GM12878 (cell line): ENCODE data around the gene CRBN. TPM values are rescaled to one million over a fixed set of nuclear protein-coding genes. Genes with fewer than 3 reads are reported as not detected.

Source experiments
- ATAC-seq: fragments of 200-7000 bp; cut with Tn5 transposase; 3 replicates; pipeline ENCODE4 v1.9.1; 2020; ENCODE audit warnings: mild to moderate bottlenecking, moderate library complexity
- Bru-seq: library from RNA; stranded (reverse); fragments of 400-500 nt; gene quantifications from one replicate; lab custom pipeline; 2021; lab: Mats Ljungman, UMichigan
- BruChase-seq, 2 experiments: library from RNA; stranded (reverse); fragments of 400-500 nt; gene quantifications; one replicate each; lab custom pipeline; 2021; lab: Mats Ljungman, UMichigan
- BruUV-seq: library from RNA; stranded (reverse); fragments of 400-500 nt; replicated peaks from 2 replicates; lab custom pipeline; 2021; lab: Mats Ljungman, UMichigan
- CTCF ChIA-PET: fragments of 300-600 bp; sonication (Branson Sonifier 250); formaldehyde crosslinking; extraction: SDS; loops from one replicate; lab custom pipeline; 2021; ENCODE audit warnings: inconsistent platforms; lab: Yijun Ruan, JAX
- POLR2A ChIA-PET: fragments of 350-600 bp; formaldehyde crosslinking; extraction: SDS; loops from one replicate; lab custom pipeline; 2021; ENCODE audit warnings: inconsistent platforms; lab: Charles Lee
- RAD21 ChIA-PET: fragments of 300-600 bp; sonication (Branson Sonifier 250); formaldehyde crosslinking; loops from one replicate; lab custom pipeline; 2023; ENCODE audit warnings: antibody characterized with exemption; ENCODE audit not compliant: unreplicated experiment; lab: Charles Lee
- SMC1A ChIA-PET: fragments of 300-600 bp; sonication (Branson Sonifier 250); formaldehyde crosslinking; loops from one replicate; lab custom pipeline; 2023; ENCODE audit not compliant: unreplicated experiment, uncharacterized antibody; lab: Charles Lee
- DNase-seq: peaks from one replicate; pipeline ENCODE4 v3.0.0-alpha.2; 2011; ENCODE audit warnings: low read depth, low spot score
- FAIRE-seq: peaks from 3 replicates; lab custom pipeline; 2011; peaks lifted over from hg19 to GRCh38; lab: Jason Lieb, UNC
- H2AFZ ChIP-seq: 2 replicates; pipeline ENCODE4 v1.6.0; 2011; ENCODE audit warnings: low read depth, low read length, control low read depth; ENCODE audit not compliant: control insufficient read depth
- H3K27ac ChIP-seq: 2 replicates; pipeline ENCODE4 v1.5.1; 2011; ENCODE audit warnings: control low read depth; ENCODE audit not compliant: control insufficient read depth, insufficient read depth
- H3K27me3 ChIP-seq, 2 experiments: replicated peaks in 1 of 2; 2 replicates each; pipeline versions ENCODE4 v1.6.0 to v1.6.1; 2011; ENCODE audit warnings: low read length in 1 of 2; ENCODE audit not compliant: control insufficient read depth in 2 of 2, insufficient read depth in 2 of 2
- H3K36me3 ChIP-seq, 2 experiments: 2 replicates each; pipeline ENCODE4 v1.5.1; 2011; ENCODE audit warnings: low read length in 1 of 2; ENCODE audit not compliant: control insufficient read depth in 2 of 2, insufficient read depth in 2 of 2
- H3K4me1 ChIP-seq: 2 replicates; pipeline ENCODE4 v1.6.1; 2011; ENCODE audit warnings: mild to moderate bottlenecking, low read length, moderate library complexity, mixed read lengths; ENCODE audit not compliant: control insufficient read depth, insufficient read depth
- H3K4me2 ChIP-seq: 2 replicates; pipeline ENCODE4 v1.6.0; 2011; ENCODE audit warnings: control low read depth; ENCODE audit not compliant: control insufficient read depth, insufficient read depth
- H3K4me3 ChIP-seq: fragments of 200-600 bp; sonication (generic); 2 replicates; pipeline ENCODE4 v1.5.1; 2016
- H3K79me2 ChIP-seq: 2 replicates; pipeline ENCODE4 v1.6.0; 2011; ENCODE audit warnings: low read length; ENCODE audit not compliant: control insufficient read depth, insufficient read depth
- H3K9ac ChIP-seq: 2 replicates; pipeline ENCODE4 v1.8.0; 2011; ENCODE audit warnings: low read length, control low read depth, mixed read lengths; ENCODE audit not compliant: control insufficient read depth, insufficient read depth
- H3K9me3 ChIP-seq: replicated peaks from 3 replicates; pipeline ENCODE4 v1.5.1; 2011; ENCODE audit warnings: mild to moderate bottlenecking, low read length; ENCODE audit not compliant: control insufficient read depth, insufficient read depth
- H4K20me1 ChIP-seq: 2 replicates; pipeline ENCODE4 v1.6.0; 2011; ENCODE audit not compliant: control insufficient read depth, insufficient read depth
- ETV6 ChIP-seq, 2 experiments: fragments of 450-650 bp in 1 of 2; IDR thresholded peaks in 1 of 2; conservative IDR thresholded peaks in 1 of 2; 2 replicates each; pipeline ENCODE4 v1.6.1; 2014; ENCODE audit warnings: antibody characterized with exemption in 1 of 2, borderline replicate concordance in 1 of 2, low read depth in 1 of 2, mild to moderate bottlenecking in 1 of 2, moderate library complexity in 1 of 2
- EZH2 ChIP-seq: IDR thresholded peaks from 2 replicates; pipeline ENCODE4 v1.6.1; 2012; ENCODE audit warnings: low read depth, mild to moderate bottlenecking, control low read depth, inconsistent platforms, low read length, borderline replicate concordance; ENCODE audit not compliant: control insufficient read depth
- FOXK2 ChIP-seq: fragments of 450-650 bp; IDR thresholded peaks from 2 replicates; pipeline ENCODE4 v1.6.1; 2017; ENCODE audit warnings: mild to moderate bottlenecking, moderate library complexity
- MEF2A ChIP-seq: IDR thresholded peaks from 2 replicates; pipeline ENCODE4 v1.6.1; 2011; ENCODE audit warnings: low read depth, mild to moderate bottlenecking, low read length, moderate library complexity; ENCODE audit not compliant: insufficient read depth
- PAX8 ChIP-seq: fragments of 450-650 bp; IDR thresholded peaks from 2 replicates; pipeline ENCODE4 v1.6.1; 2017; ENCODE audit warnings: mild to moderate bottlenecking, moderate library complexity
- TARDBP ChIP-seq: IDR thresholded peaks from 2 replicates; pipeline ENCODE4 v1.6.1; 2016; ENCODE audit warnings: borderline replicate concordance
- ZBTB4 ChIP-seq: fragments of 450-650 bp; formaldehyde crosslinking; IDR thresholded peaks from 2 replicates; pipeline ENCODE4 v1.4.0; 2022; ENCODE audit warnings: mild to moderate bottlenecking, moderate library complexity
- ZNF207 ChIP-seq: fragments of 450-650 bp; IDR thresholded peaks from 2 replicates; pipeline ENCODE4 v1.6.1; 2014; ENCODE audit warnings: antibody characterized with exemption, mild to moderate bottlenecking, borderline replicate concordance
- WGBS: methylation state at CpG from one replicate; pipeline ENCODE4 v1.1.6; 2016; ENCODE audit warnings: low lambda C conversion rate; ENCODE audit not compliant: insufficient replicate concordance, insufficient coverage; ENCODE audit errors: missing lambda C conversion rate; 5-methylcytosine and 5-hydroxymethylcytosine counted together
- in situ Hi-C: fragments of 300-500 bp; cut with MboI; formaldehyde crosslinking; loops from 9 replicates; pipeline ENCODE4 v1.14.3; 2018; ENCODE audit warnings: mixed read lengths
- intact Hi-C: fragments of 100-400 bp; cut with micrococcal nuclease; formaldehyde crosslinking; loops from one replicate; pipeline ENCODE4 v1.14.2; 2022; ENCODE audit not compliant: unreplicated experiment
- long read RNA-seq, 2 experiments: library from polyadenylated mRNA; unstranded; transcript quantifications; one replicate each; pipeline ENCODE4 v2.0.0, GENCODE V29; 2019 to 2020
- polyA minus RNA-seq, 3 experiments: library from RNA; depleted of rRNA, polyadenylated mRNA; stranded (reverse); fragments of >200 nt; gene quantifications; 2 replicates each; pipeline ENCODE4 v1.2.3, GENCODE V29; 2011
- polyA plus RNA-seq, 11 experiments: library from polyadenylated mRNA; depleted of rRNA in 4 of 11; unstranded in 6 of 11; stranded (reverse) in 5 of 11; fragments of >200 nt; fragmentation: Nextera tagmentation in 4 of 11; fragmentation: Illumina TruSeq in 1 of 11; extraction: Ambion mirVana in 4 of 11; extraction: Trizol in 1 of 11; gene quantifications; 1 replicate in 1 of 11; 2 replicates in 10 of 11; pipeline versions ENCODE4 v1.2.1 to v1.2.3, GENCODE V29; 2011 to 2016; ENCODE audit warnings: inconsistent platforms in 2 of 11, missing spikeins in 2 of 11, low read depth in 1 of 11
- total RNA-seq, 4 experiments: library from RNA; depleted of rRNA in 3 of 4; stranded (reverse); fragments of >200 nt in 3 of 4; fragmentation: Illumina TruSeq in 1 of 4; extraction: Trizol in 1 of 4; gene quantifications; 2 replicates each; pipeline versions ENCODE4 v1.2.1 to v1.2.3, GENCODE V29; 2013 to 2021
- TF ChIP-seq, protein P1 (sequence below): fragments of 450-650 bp; IDR thresholded peaks from 2 replicates; pipeline ENCODE4 v1.6.1; 2017; ENCODE audit warnings: mild to moderate bottlenecking, moderate library complexity

CRBN gene
- 155 and 169 TPM in 2 replicates for total RNA-seq (2013; cell fraction: nucleolus; rRNA removed)
- total RNA-seq (2014; rRNA removed) (24.5 and 26.5 TPM in 2 replicates), total RNA-seq (2014; rRNA removed; fragmentation: Illumina TruSeq; extraction: Trizol) (32.4 and 32.5 TPM in 2 replicates), total RNA-seq (2021) (23.4 and 28.3 TPM in 2 replicates), polyA plus RNA-seq (2011; rRNA removed) (45.1 and 62.8 TPM in 2 replicates), polyA plus RNA-seq (2014; fragmentation: Illumina TruSeq; extraction: Trizol) (26.1 and 35.8 TPM in 2 replicates), polyA plus RNA-seq (2014; fragmentation: Nextera tagmentation; extraction: Ambion mirVana) (100 to 1,000 TPM; 110 to 115 TPM), polyA plus RNA-seq (2014; rRNA removed) (20.2 and 21.7 TPM in 2 replicates), polyA plus RNA-seq (2016; fragmentation: Nextera tagmentation; extraction: Ambion mirVana) (10 to 100 TPM; 39.2 to 42.1 TPM), polyA minus RNA-seq (2011; rRNA and poly(A)+ RNA removed) (30.2 and 32.3 TPM in 2 replicates), Bru-seq, nascent RNA (percentile 91 among the genes with signal in this experiment), BruChase-seq, experiment 1, labeled RNA remaining after a 6-hour chase (percentile 73 among the genes with signal in this experiment), BruChase-seq, experiment 2, labeled RNA remaining after a 2-hour chase (percentile 82 among the genes with signal in this experiment)
- 17.5 TPM for polyA plus RNA-seq (2011; ENCODE audit: low read depth)
- polyA plus RNA-seq (2011; cell fraction: cytosol; rRNA removed) = 16.1 and 19.8 TPM in 2 replicates
- polyA plus RNA-seq (2011; cell fraction: nucleus; rRNA removed) = 30.3 and 37.6 TPM in 2 replicates
- 19.7 and 24.9 TPM in 2 replicates for polyA plus RNA-seq (2012)
- polyA minus RNA-seq (2011; cell fraction: cytosol; rRNA and poly(A)+ RNA removed) = 10.2 and 14.7 TPM in 2 replicates
- polyA minus RNA-seq (2011; cell fraction: nucleus; rRNA and poly(A)+ RNA removed) = 29.5 and 38.7 TPM in 2 replicates
- long read RNA-seq, experiment 1, transcript CRBN-213 (5 exons, 1,012 nt) = minor isoform, 9 of 38 reads
- long read RNA-seq, experiment 1, transcript CRBN-201 (11 exons, 2,206 nt) = major isoform, 19 of 38 reads
- long read RNA-seq, experiment 1, partial matches to known transcripts = 3 of 38 reads
- long read RNA-seq, experiment 1, other reads (novel, unspliced or antisense) = 5 of 38 reads
- long read RNA-seq, experiment 2, transcript CRBN-201 (11 exons, 2,206 nt) = major isoform, 80 of 175 reads
- long read RNA-seq, experiment 2, transcript CRBN-213 (5 exons, 1,012 nt) = minor isoform, 21 of 175 reads
- long read RNA-seq, experiment 2, transcript CRBN-204 (5 exons, 878 nt) = minor isoform, 5 of 175 reads
- long read RNA-seq, experiment 2, partial matches to known transcripts = 27 of 175 reads
- long read RNA-seq, experiment 2, other reads (novel, unspliced or antisense) = 36 of 175 reads

GRCh38 chr3:3179407-3180094 lies at the start of gene CRBN:
Gene CRBN (minus strand): TSS chr3:3179691. CDS start chr3:3179687, 4 bp downstream.
- Histone ChIP-seq H3K79me2 (peaks cover 21% of the 10 kb centered on the region), H3K4me3 (peak within 1 kb of the TSS; percentile 88), H3K36me3 (no peaks in the 10 kb centered on the region), H3K27me3 (peaks cover 0 to 2% of the 10 kb centered on the region in 2 experiments; a peak in 1 of 4 replicates), H4K20me1 (no peaks in the 10 kb centered on the region), H3K9ac (peak within 1 kb of the TSS; percentile 72), H3K4me1 (peaks cover 8% of the 10 kb centered on the region), H3K9me3 (no peaks in the 10 kb centered on the region), H2AFZ (peak within 1 kb of the TSS; percentile 91), H3K27ac (peak within 1 kb of the TSS; percentile 67), H3K4me2 (peak within 1 kb of the TSS; percentile 84)
- 1% methylated on average over 56 of the region's 56 CpGs for WGBS
- DNase-seq (peak; percentile 41), ATAC-seq (peak; percentile 99), FAIRE-seq (peak; percentile 47)
- intact Hi-C loops = loop anchor here (2.0 to 10.0 kb wide), 3 partner anchors 53 to 645 kb away; partner anchors contain the start of gene TRNT1
- BruUV-seq = no TSS peak
- ChIA-PET POLR2A (no interaction called here), CTCF (interaction anchor here (0.6 to 1.0 kb wide), 5 partner anchors 12 to 1891 kb away, joined by 3 to 6 read pairs (median 3); no protein-coding TSS in a partner anchor), RAD21 (no interaction called here), SMC1A (interaction anchor here (0.6 to 1.9 kb wide), 3 partner anchors 21 to 257 kb away, joined by 3 to 5 read pairs (median 4); no protein-coding TSS in a partner anchor)
- in situ Hi-C loops = no loop called here
- TF ChIP-seq PAX8 = no peak
- no peak for TF ChIP-seq ZBTB4 (CRISPR knock-in tag)
- TF ChIP-seq TARDBP = no peak
- TF ChIP-seq FOXK2 = peak; percentile 91
- TF ChIP-seq ETV6 (conservative IDR thresholded peaks at IDR 0.05 in 1 of 2, IDR thresholded peaks at IDR 0.05 in 1 of 2; ENCODE audit: borderline replicate concordance in 1 of 2, low read depth in 1 of 2) = no peak
- no peak for TF ChIP-seq EZH2
- peak; percentile 94 for TF ChIP-seq ZNF207
- TF ChIP-seq, protein P1, sequence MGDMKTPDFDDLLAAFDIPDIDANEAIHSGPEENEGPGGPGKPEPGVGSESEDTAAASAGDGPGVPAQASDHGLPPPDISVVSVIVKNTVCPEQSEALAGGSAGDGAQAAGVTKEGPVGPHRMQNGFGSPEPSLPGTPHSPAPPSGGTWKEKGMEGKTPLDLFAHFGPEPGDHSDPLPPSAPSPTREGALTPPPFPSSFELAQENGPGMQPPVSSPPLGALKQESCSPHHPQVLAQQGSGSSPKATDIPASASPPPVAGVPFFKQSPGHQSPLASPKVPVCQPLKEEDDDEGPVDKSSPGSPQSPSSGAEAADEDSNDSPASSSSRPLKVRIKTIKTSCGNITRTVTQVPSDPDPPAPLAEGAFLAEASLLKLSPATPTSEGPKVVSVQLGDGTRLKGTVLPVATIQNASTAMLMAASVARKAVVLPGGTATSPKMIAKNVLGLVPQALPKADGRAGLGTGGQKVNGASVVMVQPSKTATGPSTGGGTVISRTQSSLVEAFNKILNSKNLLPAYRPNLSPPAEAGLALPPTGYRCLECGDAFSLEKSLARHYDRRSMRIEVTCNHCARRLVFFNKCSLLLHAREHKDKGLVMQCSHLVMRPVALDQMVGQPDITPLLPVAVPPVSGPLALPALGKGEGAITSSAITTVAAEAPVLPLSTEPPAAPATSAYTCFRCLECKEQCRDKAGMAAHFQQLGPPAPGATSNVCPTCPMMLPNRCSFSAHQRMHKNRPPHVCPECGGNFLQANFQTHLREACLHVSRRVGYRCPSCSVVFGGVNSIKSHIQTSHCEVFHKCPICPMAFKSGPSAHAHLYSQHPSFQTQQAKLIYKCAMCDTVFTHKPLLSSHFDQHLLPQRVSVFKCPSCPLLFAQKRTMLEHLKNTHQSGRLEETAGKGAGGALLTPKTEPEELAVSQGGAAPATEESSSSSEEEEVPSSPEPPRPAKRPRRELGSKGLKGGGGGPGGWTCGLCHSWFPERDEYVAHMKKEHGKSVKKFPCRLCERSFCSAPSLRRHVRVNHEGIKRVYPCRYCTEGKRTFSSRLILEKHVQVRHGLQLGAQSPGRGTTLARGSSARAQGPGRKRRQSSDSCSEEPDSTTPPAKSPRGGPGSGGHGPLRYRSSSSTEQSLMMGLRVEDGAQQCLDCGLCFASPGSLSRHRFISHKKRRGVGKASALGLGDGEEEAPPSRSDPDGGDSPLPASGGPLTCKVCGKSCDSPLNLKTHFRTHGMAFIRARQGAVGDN = peak; percentile 83
- TF ChIP-seq MEF2A = 0 out of 2 replicates have a peak, but pooled peaks have one; percentile 54
